GM18858 (cell line): ENCODE data around the gene GAD1.

ENCODE experiments used
- ATAC-seq: cut with Tn5 transposase; IDR thresholded peaks from one replicate; pipeline ENCODE4 v1.9.1; 2021; ENCODE audit not compliant: unreplicated experiment

Gene GAD1

DNA sequence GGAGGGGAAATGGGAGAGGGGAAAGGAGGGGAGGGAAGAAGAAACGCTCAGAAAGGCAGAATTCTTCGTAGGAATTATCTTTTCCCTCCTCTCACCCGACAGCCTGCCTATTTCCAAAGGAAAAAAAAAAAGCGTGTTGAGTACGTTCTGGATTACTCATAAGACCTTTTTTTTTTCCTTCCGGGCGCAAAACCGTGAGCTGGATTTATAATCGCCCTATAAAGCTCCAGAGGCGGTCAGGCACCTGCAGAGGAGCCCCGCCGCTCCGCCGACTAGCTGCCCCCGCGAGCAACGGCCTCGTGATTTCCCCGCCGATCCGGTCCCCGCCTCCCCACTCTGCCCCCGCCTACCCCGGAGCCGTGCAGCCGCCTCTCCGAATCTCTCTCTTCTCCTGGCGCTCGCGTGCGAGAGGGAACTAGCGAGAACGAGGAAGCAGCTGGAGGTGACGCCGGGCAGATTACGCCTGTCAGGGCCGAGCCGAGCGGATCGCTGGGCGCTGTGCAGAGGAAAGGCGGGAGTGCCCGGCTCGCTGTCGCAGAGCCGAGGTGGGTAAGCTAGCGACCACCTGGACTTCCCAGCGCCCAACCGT, at the start of gene GAD1:
TSS of gene GAD1 (plus strand) at position 384 of the 589 bp plus-strand sequence. CDS start 1,705 bp downstream, outside the sequence.
- ATAC-seq = no peak

GRCh38 chr2:170770008-170770605, 46.6 kb upstream of the GAD1 start, which contains the start of gene ERICH2:
Gene ERICH2, plus strand, starts transcription at chr2:170770378. Its CDS starts 304 bp downstream, at chr2:170770682.
- no peak for ATAC-seq

- ATAC-seq = peak; percentile 41
Observed at GRCh38 chr2:170770606-170771420, 45.9 kb upstream of the GAD1 start.

DNA sequence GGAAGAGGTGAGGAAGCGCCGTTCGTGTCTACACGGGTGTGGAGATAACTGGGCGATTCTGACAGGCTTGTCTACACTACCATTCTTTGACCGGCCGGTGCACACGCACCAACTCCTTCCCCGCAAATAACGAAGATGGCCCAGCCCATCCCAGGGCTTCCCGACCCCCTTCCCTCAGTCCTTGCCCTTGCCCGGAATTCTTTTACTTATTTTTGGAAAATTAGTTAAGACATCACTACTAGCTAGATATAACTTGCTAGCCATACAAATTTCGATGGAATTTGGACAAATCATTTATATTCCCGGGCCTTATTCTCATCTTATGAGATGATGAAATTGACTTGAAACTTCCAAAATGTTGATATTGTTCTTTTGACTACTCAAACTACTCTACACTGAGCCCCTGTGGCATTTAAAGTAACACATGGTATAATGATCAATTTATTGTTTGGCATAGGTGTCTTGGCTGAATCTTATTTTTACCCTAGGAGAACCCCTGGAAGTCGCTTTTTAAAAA, 45.2 kb upstream of the GAD1 start:
- no peak for ATAC-seq

DNA sequence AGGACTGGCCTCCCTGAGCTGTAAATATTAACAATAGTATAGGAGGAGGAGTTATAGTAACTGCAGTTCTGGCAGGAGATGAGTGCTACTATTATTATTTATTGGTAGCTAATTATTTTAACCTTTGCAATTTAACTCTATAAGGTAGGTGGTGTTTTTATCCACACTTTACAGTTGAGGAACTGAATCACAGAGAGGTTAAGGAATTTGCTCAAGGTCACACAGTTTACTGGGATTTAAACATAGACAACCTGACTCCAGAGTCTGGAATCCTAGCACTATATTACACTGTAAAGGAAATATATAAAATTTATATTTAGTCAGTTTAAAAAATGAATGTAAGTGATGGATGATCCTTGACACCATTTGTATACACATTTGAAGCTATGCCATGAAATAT, 44.4 kb upstream of the GAD1 start:
- ATAC-seq = no peak

GRCh38 chr2:170774074-170774473, 42.6 kb upstream of the GAD1 start:
- ATAC-seq = no peak

GRCh38 chr2:170778900-170779299, 37.8 kb upstream of the GAD1 start:
- no peak for ATAC-seq

DNA sequence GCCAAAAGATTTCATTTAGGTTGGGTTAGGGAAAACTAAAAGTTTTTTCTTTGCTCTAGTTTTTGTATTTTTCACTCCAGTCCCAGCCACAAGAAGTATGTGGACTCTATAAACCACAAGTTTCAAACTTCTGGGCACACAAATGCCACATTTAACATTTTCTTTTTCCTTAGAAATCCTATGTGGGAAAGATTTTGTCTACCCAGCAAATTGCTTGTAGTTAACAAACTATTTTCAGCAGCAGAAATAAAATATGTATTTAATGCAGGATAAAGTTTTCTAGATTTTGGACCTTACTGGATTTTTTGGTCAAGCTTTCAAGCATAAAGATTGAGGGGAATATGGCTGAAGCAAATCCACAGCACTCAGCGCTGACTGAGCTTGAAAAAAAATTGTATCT, 37.4 kb upstream of the GAD1 start:
- no peak for ATAC-seq

DNA sequence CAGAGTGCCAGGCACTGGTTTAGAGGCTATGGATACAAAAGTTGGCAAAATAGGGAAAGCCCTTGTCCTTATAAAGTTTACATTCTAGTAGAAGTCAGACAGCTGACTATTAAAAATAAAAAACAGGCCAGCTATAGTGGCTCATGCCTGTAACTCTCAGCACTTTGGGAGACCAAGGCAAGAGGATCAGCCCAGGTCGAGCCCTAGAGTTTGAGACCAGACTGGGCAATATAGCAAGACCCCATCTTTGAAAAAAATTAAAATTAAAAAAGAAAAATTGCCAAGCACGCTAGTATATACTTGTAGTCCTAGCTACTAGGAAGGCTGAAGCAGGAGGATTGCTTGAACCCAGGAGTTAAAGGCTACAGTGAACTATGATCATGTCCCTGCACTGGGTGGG, 34.0 kb upstream of the GAD1 start:
- ATAC-seq = no peak

GRCh38 chr2:170783549-170783948, 33.1 kb upstream of the GAD1 start:
- no peak for ATAC-seq

GRCh38 chr2:170798996-170799395, 17.7 kb upstream of the GAD1 start:
- ATAC-seq = no peak

DNA sequence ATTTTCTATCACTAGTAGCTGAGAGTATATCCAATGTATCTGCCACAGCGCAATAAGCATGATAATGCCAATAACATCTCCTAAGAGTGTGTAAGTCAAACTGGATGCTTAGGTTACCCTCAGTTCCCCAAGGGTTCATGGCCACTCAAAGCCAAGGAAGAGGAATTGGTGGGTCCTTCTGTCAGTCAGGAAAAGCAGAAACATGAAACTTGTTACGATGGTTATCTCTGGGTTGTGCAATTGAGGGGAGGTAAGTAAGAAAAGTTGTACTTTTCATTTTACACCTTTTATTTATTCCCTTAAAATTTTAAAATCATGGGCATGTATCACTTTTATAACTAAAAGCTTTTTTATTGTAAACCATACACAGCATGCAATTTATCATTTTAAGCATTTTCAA, 10.1 kb upstream of the GAD1 start:
- no peak for ATAC-seq

DNA sequence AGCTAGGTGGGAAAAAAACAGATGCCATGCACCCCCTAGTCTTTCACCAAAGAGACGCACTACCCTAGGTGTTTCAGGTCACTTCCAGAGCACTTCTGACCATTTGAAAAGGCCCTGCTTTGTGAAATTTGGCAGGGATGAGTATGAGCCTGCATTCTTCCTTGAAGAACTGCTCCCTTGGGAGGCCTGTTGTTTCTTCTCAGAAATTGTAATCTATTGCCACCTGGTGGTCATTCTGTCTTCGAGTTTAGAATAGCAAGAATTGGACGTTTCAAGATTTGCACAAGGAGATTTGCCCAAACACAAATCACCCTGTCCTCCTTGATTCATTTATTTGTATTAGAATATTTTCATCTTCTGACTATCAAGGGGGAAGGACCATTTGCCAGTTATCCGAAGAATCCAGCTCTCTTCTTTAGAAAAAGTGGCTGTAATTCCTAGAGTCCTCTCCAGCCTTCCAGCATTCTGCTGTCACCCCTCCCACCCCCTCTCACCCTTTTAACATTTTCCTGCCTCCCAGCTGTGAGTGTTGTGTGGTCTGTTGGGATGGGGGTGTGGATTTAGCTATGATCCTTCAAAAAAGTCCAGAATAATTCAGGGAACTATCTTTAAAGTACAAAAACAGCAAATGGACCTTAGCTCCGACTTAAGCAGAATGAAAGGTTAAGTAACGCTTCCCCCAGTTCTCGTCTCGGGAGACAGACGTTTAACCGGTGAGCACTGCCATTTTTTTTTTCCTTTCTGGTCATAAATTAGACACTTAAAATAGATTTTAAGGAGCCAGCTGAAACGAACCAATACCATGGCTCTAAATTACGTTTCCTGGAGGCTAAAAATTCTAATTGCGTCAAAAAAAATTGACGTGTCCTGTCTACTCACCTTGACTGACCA, 3.7 kb upstream of the GAD1 start:
- ATAC-seq = no peak

GRCh38 chr2:170813611-170814532, 2.8 kb upstream of the GAD1 start:
- no peak for ATAC-seq

- ATAC-seq = no peak
Observed at GRCh38 chr2:170814533-170815230, 2.0 kb upstream of the GAD1 start.

DNA sequence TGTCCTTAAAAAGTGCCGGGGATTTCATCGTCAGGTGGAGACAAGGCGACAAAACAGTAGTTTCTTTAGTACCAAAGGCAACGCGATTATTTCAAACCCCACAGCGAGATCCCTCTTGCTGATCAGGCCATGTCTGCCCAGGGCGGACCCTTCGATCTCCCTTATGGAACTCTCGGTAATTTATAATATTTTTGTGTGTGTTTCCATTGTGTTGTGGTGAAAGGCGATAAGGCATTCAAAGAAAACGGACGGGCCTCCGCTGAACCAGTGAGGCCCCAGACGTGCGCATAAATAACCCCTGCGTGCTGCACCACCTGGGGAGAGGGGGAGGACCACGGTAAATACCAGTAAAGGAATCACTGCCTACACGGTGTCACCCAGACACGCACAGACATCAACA, 1.4 kb upstream of the GAD1 start:
- ATAC-seq = no peak

- no peak for ATAC-seq
Observed at GRCh38 chr2:170815746-170816503, 762 bp upstream of the GAD1 start.
